Endodermal cell (in vitro differentiated cells): ENCODE results near the gene UCK1. TPM values are rescaled to one million over a fixed set of nuclear protein-coding genes. Genes with fewer than 3 reads are reported as not detected.

Source experiments
- DNase-seq: peaks from one replicate; pipeline ENCODE4 v3.0.0-alpha.2; 2017
- H3K27ac ChIP-seq: 2 replicates; pipeline ENCODE4 v1.5.1; 2013; ENCODE audit warnings: mild to moderate bottlenecking, low read depth, low read length, moderate library complexity
- H3K27me3 ChIP-seq: 2 replicates; pipeline ENCODE4 v1.6.1; 2013; ENCODE audit warnings: mild to moderate bottlenecking, low read length, moderate library complexity; ENCODE audit not compliant: insufficient read depth, control insufficient read depth, poor library complexity, severe bottlenecking
- H3K36me3 ChIP-seq: 2 replicates; pipeline ENCODE4 v1.7.0; 2013; ENCODE audit warnings: mild to moderate bottlenecking, low read length, moderate library complexity; ENCODE audit not compliant: control insufficient read depth, insufficient read depth
- H3K4me1 ChIP-seq: one replicate; pipeline ENCODE4 v1.7.0; 2013; ENCODE audit warnings: low read length; ENCODE audit not compliant: control insufficient read depth, insufficient read depth
- H3K4me3 ChIP-seq: 2 replicates; pipeline ENCODE4 v1.5.1; 2013; ENCODE audit warnings: mild to moderate bottlenecking, low read length, moderate library complexity
- H3K9ac ChIP-seq: 2 replicates; pipeline ENCODE4 v1.6.1; 2013; ENCODE audit warnings: mild to moderate bottlenecking, low read length, moderate library complexity; ENCODE audit not compliant: poor library complexity, severe bottlenecking; ENCODE audit errors: extremely low read depth
- H3K9me3 ChIP-seq: 2 replicates; pipeline ENCODE4 v1.6.1; 2013; ENCODE audit warnings: mild to moderate bottlenecking, low read length, moderate library complexity; ENCODE audit not compliant: control insufficient read depth
- H3K27ac Mint-ChIP-seq: 2 replicates; pipeline ENCODE4 v1.8.0; 2020; ENCODE audit warnings: mixed read lengths
- H3K27me3 Mint-ChIP-seq: 2 replicates; pipeline ENCODE4 v1.8.0; 2021; ENCODE audit warnings: mild to moderate bottlenecking, mixed read lengths; ENCODE audit not compliant: insufficient read depth
- H3K36me3 Mint-ChIP-seq: 2 replicates; pipeline ENCODE4 v1.8.0; 2020; ENCODE audit warnings: low read depth, mixed read lengths
- H3K4me1 Mint-ChIP-seq: 2 replicates; pipeline ENCODE4 v1.8.0; 2020; ENCODE audit warnings: mixed read lengths
- H3K4me3 Mint-ChIP-seq: 2 replicates; pipeline ENCODE4 v1.8.0; 2020; ENCODE audit warnings: mild to moderate bottlenecking, moderate library complexity, mixed read lengths
- H3K9me3 Mint-ChIP-seq: 2 replicates; pipeline ENCODE4 v1.8.0; 2020; ENCODE audit warnings: mild to moderate bottlenecking, mixed read lengths
- WGBS, 2 experiments: methylation state at CpG; one replicate each; pipeline versions ENCODE4 v1.1.5 to v1.1.7; 2013; ENCODE audit warnings: missing lambda C conversion rate in 2 of 2, mixed read lengths in 1 of 2; ENCODE audit not compliant: insufficient coverage in 1 of 2, insufficient read length in 1 of 2; 5-methylcytosine and 5-hydroxymethylcytosine counted together
- total RNA-seq, 2 donors: library from RNA; stranded (reverse); fragmentation: NEBNext Ultra II Directional in 1 of 2; extraction: Animal tissue kit (Norgen Biotek cat#: 25700) in 1 of 2; gene quantifications; 2 replicates in 1 of 2; 3 replicates in 1 of 2; pipeline ENCODE4 v1.2.1, GENCODE V29; 2021
- TF ChIP-seq, protein P1 (sequence below): fragments of 200-600 bp; sonication (generic); conservative IDR thresholded peaks from 2 replicates; pipeline ENCODE4 v1.5.0; 2021; ENCODE audit warnings: antibody characterized with exemption, mild to moderate bottlenecking

Gene UCK1
- total RNA-seq, 2 donors from 2014 or later, result 37.9 to 42.9 TPM

- no peaks in the 10 kb centered on the region for H3K9me3 Mint-ChIP-seq
- H3K9me3 ChIP-seq, result peaks cover 12% of the 10 kb centered on the region
- H3K36me3 ChIP-seq, result peaks cover 69% of the 10 kb centered on the region
- H3K9ac ChIP-seq, result no peak overlapping the region
- no peak overlapping the region for H3K4me3 Mint-ChIP-seq
- WGBS, 2 experiments, result 84 to 89% methylated on average over 9 to 16 of the region's 16 CpGs
- H3K4me3 ChIP-seq, result no peak overlapping the region
- no peaks in the 10 kb centered on the region for H3K4me1 Mint-ChIP-seq
- no peaks in the 10 kb centered on the region for H3K4me1 ChIP-seq
- DNase-seq, result no peak
- no peaks in the 10 kb centered on the region for H3K27me3 ChIP-seq
- peaks cover 60% of the 10 kb centered on the region for H3K36me3 Mint-ChIP-seq
- no peak overlapping the region for H3K27ac ChIP-seq
- TF ChIP-seq, protein P1, sequence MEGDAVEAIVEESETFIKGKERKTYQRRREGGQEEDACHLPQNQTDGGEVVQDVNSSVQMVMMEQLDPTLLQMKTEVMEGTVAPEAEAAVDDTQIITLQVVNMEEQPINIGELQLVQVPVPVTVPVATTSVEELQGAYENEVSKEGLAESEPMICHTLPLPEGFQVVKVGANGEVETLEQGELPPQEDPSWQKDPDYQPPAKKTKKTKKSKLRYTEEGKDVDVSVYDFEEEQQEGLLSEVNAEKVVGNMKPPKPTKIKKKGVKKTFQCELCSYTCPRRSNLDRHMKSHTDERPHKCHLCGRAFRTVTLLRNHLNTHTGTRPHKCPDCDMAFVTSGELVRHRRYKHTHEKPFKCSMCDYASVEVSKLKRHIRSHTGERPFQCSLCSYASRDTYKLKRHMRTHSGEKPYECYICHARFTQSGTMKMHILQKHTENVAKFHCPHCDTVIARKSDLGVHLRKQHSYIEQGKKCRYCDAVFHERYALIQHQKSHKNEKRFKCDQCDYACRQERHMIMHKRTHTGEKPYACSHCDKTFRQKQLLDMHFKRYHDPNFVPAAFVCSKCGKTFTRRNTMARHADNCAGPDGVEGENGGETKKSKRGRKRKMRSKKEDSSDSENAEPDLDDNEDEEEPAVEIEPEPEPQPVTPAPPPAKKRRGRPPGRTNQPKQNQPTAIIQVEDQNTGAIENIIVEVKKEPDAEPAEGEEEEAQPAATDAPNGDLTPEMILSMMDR, result no peak
- no peaks in the 10 kb centered on the region for H3K27me3 Mint-ChIP-seq
- H3K27ac Mint-ChIP-seq, result no peak overlapping the region
Observed at GRCh38 chr9:131520503-131520902, 10.6 kb downstream of the UCK1 start.

- TF ChIP-seq, protein P1, result no peak
- H3K9ac ChIP-seq, result no peak overlapping the region
- Mint-ChIP-seq H3K4me1 (no peaks in the 10 kb centered on the region), H3K4me3 (no peak overlapping the region), H3K27ac (no peak overlapping the region), H3K9me3 (no peaks in the 10 kb centered on the region), H3K27me3 (no peaks in the 10 kb centered on the region), H3K36me3 (peaks cover 53% of the 10 kb centered on the region)
- no peak overlapping the region for H3K4me3 ChIP-seq
- H3K27ac ChIP-seq, result no peak overlapping the region
- H3K9me3 ChIP-seq, result peaks cover 15% of the 10 kb centered on the region
- H3K4me1 ChIP-seq, result no peaks in the 10 kb centered on the region
- H3K27me3 ChIP-seq, result no peaks in the 10 kb centered on the region
- no peak for DNase-seq
- peaks cover 80% of the 10 kb centered on the region for H3K36me3 ChIP-seq
- 93 to 95% methylated on average over 14 to 20 of the region's 20 CpGs for WGBS, 2 experiments
Observed at GRCh38 chr9:131518553-131518952, 12.5 kb downstream of the UCK1 start.

GRCh38 chr9:131517761-131518190 is 13.3 kb downstream of the UCK1 start:
- H3K4me3 Mint-ChIP-seq, result no peak overlapping the region
- no peaks in the 10 kb centered on the region for H3K9me3 Mint-ChIP-seq
- peaks cover 83% of the 10 kb centered on the region for H3K36me3 ChIP-seq
- H3K9me3 ChIP-seq, result peaks cover 15% of the 10 kb centered on the region
- H3K27ac Mint-ChIP-seq, result no peak overlapping the region
- no peak overlapping the region for H3K4me3 ChIP-seq
- 95 to 98% methylated on average over 11 of the region's 11 CpGs for WGBS, 2 experiments
- no peaks in the 10 kb centered on the region for H3K27me3 Mint-ChIP-seq
- no peaks in the 10 kb centered on the region for H3K4me1 Mint-ChIP-seq
- H3K4me1 ChIP-seq, result no peaks in the 10 kb centered on the region
- H3K27me3 ChIP-seq, result peaks cover 2% of the 10 kb centered on the region
- H3K27ac ChIP-seq, result no peak overlapping the region
- TF ChIP-seq, protein P1, result no peak
- DNase-seq, result no peak
- H3K36me3 Mint-ChIP-seq, result peaks cover 49% of the 10 kb centered on the region
- H3K9ac ChIP-seq, result no peak overlapping the region
